Common myeloid progenitor, CD34-positive (primary cell): ENCODE data around the gene INO80.

ENCODE experiments used
- CTCF ChIA-PET: fragments of 350-600 bp; sonication (Branson Sonifier 250); formaldehyde crosslinking; loops from one replicate; lab custom pipeline; 2021; ENCODE audit warnings: antibody characterized with exemption; lab: Charles Lee
- POLR2A ChIA-PET: fragments of 350-600 bp; sonication (Branson Sonifier 250); formaldehyde crosslinking; loops from one replicate; lab custom pipeline; 2021; ENCODE audit warnings: antibody characterized with exemption; lab: Charles Lee
- DNase-seq, 3 donors: peaks; one replicate each; pipeline versions ENCODE4 v3.0.0 to v3.0.0-alpha.2; 2013
- H3K27ac ChIP-seq, 2 experiments: 1 replicate in 1 of 2; 2 replicates in 1 of 2; pipeline ENCODE4 v1.7.0; 2013; ENCODE audit warnings: inconsistent platforms in 2 of 2, low read length in 2 of 2, mild to moderate bottlenecking in 2 of 2, low read depth in 1 of 2, moderate library complexity in 1 of 2; ENCODE audit not compliant: severe bottlenecking in 2 of 2, insufficient read depth in 1 of 2, poor library complexity in 1 of 2
- H3K27me3 ChIP-seq, 5 experiments: replicated peaks in 2 of 5; 1 replicate in 3 of 5; 2 replicates in 2 of 5; pipeline versions ENCODE4 v1.6.1 to v1.7.0; 2013; ENCODE audit warnings: low read length in 4 of 5, mild to moderate bottlenecking in 2 of 5, moderate library complexity in 2 of 5, inconsistent platforms in 1 of 5; ENCODE audit not compliant: insufficient read depth in 5 of 5, control insufficient read depth in 4 of 5
- H3K36me3 ChIP-seq, 4 experiments: 1 replicate in 2 of 4; 2 replicates in 2 of 4; pipeline versions ENCODE4 v1.6.1 to v1.7.0; 2013; ENCODE audit warnings: low read length in 3 of 4, control low read depth in 1 of 4, mild to moderate bottlenecking in 1 of 4; ENCODE audit not compliant: control insufficient read depth in 4 of 4, insufficient read depth in 4 of 4
- H3K4me1 ChIP-seq, 4 experiments: 1 replicate in 3 of 4; 2 replicates in 1 of 4; pipeline versions ENCODE4 v1.6.1 to v1.7.1; 2013; ENCODE audit warnings: low read length in 3 of 4, mild to moderate bottlenecking in 3 of 4, control low read depth in 1 of 4, inconsistent platforms in 1 of 4, moderate library complexity in 1 of 4; ENCODE audit not compliant: control insufficient read depth in 4 of 4, insufficient read depth in 4 of 4; ENCODE audit errors: control extremely low read depth in 1 of 4
- H3K4me3 ChIP-seq, 7 experiments: 1 replicate in 4 of 7; 2 replicates in 3 of 7; pipeline versions ENCODE4 v1.5.1 to v1.7.0; 2013; ENCODE audit warnings: mild to moderate bottlenecking in 7 of 7, low read length in 6 of 7, moderate library complexity in 6 of 7, inconsistent platforms in 2 of 7, low read depth in 2 of 7, control low read depth in 1 of 7; ENCODE audit not compliant: insufficient read depth in 4 of 7, control insufficient read depth in 1 of 7; ENCODE audit errors: extremely low read depth in 1 of 7
- H3K9me3 ChIP-seq, 5 experiments: 1 replicate in 4 of 5; 2 replicates in 1 of 5; pipeline versions ENCODE4 v1.6.1 to v1.7.1; 2013; ENCODE audit warnings: low read length in 4 of 5, mild to moderate bottlenecking in 2 of 5, inconsistent platforms in 1 of 5, low read depth in 1 of 5, moderate library complexity in 1 of 5; ENCODE audit not compliant: control insufficient read depth in 4 of 5, insufficient read depth in 2 of 5; ENCODE audit errors: control extremely low read depth in 1 of 5
- WGBS: methylation state at CpG from one replicate; pipeline ENCODE4 v1.1.5; 2013; ENCODE audit not compliant: insufficient coverage; 5-methylcytosine and 5-hydroxymethylcytosine counted together

The INO80 gene

GRCh38 chr15:40988156-40988555, 127.9 kb downstream of the INO80 start:
- Histone ChIP-seq H3K9me3 (no peaks in the 10 kb centered on the region), H3K4me3 (no peak overlapping the region), H3K27ac (no peak overlapping the region), H3K36me3 (peaks cover 29 to 75% (median 60%) of the 10 kb centered on the region in 4 experiments), H3K4me1 (no peaks in the 10 kb centered on the region), H3K27me3 (no peaks in the 10 kb centered on the region)
- DNase-seq = no peak
- WGBS = 100% methylated on average over 1 of the region's 4 CpGs
- POLR2A ChIA-PET = no interaction called here
- CTCF ChIA-PET = interaction anchor here (1.0 to 1.3 kb wide), 4 partner anchors 12 to 93 kb away, joined by 3 to 4 read pairs (median 3); partner anchors contain the start of gene VPS18

DNA sequence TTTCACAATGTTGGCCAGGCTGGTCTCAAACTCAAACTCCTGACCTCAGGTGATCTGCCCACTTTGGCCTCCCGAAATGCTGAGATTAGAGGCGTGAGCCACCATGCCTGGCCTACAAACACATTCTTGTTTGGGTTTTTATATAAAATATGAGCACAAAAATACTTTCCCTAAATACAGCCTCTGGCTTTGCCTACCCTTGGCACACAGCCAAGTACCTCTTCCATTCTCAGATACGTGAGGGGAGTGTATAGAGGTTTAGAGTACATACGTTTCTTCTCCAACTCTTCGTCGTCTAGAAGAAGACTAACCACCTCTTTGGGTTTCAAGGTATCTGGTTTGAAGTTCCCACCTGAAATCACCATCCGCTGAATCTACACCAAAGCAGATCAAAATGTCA, 129.3 kb downstream of the INO80 start:
- no peaks in the 10 kb centered on the region for H3K9me3 ChIP-seq
- no peaks in the 10 kb centered on the region for H3K27me3 ChIP-seq
- no peak for DNase-seq
- no peaks in the 10 kb centered on the region for H3K4me1 ChIP-seq
- H3K4me3 ChIP-seq = no peak overlapping the region
- peaks cover 31 to 84% (median 65%) of the 10 kb centered on the region in 4 experiments for H3K36me3 ChIP-seq
- CTCF ChIA-PET = no interaction called here
- H3K27ac ChIP-seq = no peak overlapping the region
- 100% methylated on average over 1 of the region's 7 CpGs for WGBS
- POLR2A ChIA-PET = no interaction called here

GRCh38 chr15:40985541-40986330, 130.3 kb downstream of the INO80 start:
- POLR2A ChIA-PET = no interaction called here
- H3K4me3 ChIP-seq = no peak overlapping the region
- peaks cover 27 to 86% (median 68%) of the 10 kb centered on the region in 4 experiments for H3K36me3 ChIP-seq
- H3K27me3 ChIP-seq = no peaks in the 10 kb centered on the region
- no peak overlapping the region for H3K27ac ChIP-seq
- 90% methylated on average over 2 of the region's 6 CpGs for WGBS
- H3K4me1 ChIP-seq = no peaks in the 10 kb centered on the region
- no peaks in the 10 kb centered on the region for H3K9me3 ChIP-seq
- DNase-seq = no peak
- CTCF ChIA-PET = no interaction called here

- CTCF ChIA-PET = interaction anchor here (1.2 kb wide), 1 partner anchor 93 kb away, joined by 3 read pairs; no protein-coding TSS in a partner anchor
Observed at GRCh38 chr15:40984964-40985363, 131.1 kb downstream of the INO80 start.

DNA sequence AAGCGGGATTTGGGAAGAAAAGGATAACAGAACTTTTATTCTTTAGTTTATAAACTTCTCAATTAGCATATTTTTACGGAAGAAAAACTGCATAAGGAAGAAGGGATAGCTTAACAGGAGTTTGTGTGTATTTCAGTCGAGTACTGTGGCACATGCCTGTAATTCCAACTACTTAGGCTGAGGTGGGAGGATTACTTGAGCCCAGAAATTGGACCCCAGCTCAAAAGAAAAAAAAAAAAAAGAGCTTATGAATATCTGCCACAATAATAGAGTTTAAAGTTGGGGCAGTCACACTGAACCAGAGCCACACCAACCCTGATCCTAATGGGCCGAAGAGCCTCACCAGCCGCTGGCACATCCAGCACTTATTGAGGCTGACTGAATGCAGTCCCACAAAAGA, 131.7 kb downstream of the INO80 start:
- H3K4me3 ChIP-seq = no peak overlapping the region
- no peaks in the 10 kb centered on the region for H3K27me3 ChIP-seq
- WGBS = 100% methylated on average over 3 of the region's 5 CpGs
- no peak for DNase-seq
- H3K9me3 ChIP-seq = no peaks in the 10 kb centered on the region
- ChIA-PET POLR2A (interaction anchor here (0.6 kb wide), 1 partner anchor 35 kb away, joined by 6 read pairs; no protein-coding TSS in a partner anchor), CTCF (interaction anchor here (1.2 to 1.3 kb wide), 3 partner anchors 38 to 92 kb away, joined by 3 to 6 read pairs (median 3); no protein-coding TSS in a partner anchor)
- H3K27ac ChIP-seq = no peak overlapping the region
- H3K4me1 ChIP-seq = no peaks in the 10 kb centered on the region
- H3K36me3 ChIP-seq = peaks cover 37 to 87% (median 75%) of the 10 kb centered on the region in 4 experiments

More at GRCh38 chr15:40984964-40985363, 131.1 kb downstream of the INO80 start:
- WGBS = 94% methylated on average over 4 of the region's 4 CpGs
- Histone ChIP-seq H3K36me3 (peaks cover 32 to 86% (median 69%) of the 10 kb centered on the region in 4 experiments), H3K9me3 (no peaks in the 10 kb centered on the region), H3K4me3 (no peak overlapping the region), H3K27ac (no peak overlapping the region), H3K4me1 (no peaks in the 10 kb centered on the region), H3K27me3 (no peaks in the 10 kb centered on the region)
- POLR2A ChIA-PET = interaction anchor here (0.6 kb wide), 1 partner anchor 35 kb away, joined by 6 read pairs; no protein-coding TSS in a partner anchor
- DNase-seq = no peak

- no peak overlapping the region for H3K4me3 ChIP-seq
- no peaks in the 10 kb centered on the region for H3K27me3 ChIP-seq
- no peaks in the 10 kb centered on the region for H3K9me3 ChIP-seq
- peaks cover 48 to 96% (median 84%) of the 10 kb centered on the region in 4 experiments for H3K36me3 ChIP-seq
- no peak for DNase-seq
- H3K27ac ChIP-seq = no peak overlapping the region
- ChIA-PET POLR2A (no interaction called here), CTCF (interaction anchor here (1.1 to 1.9 kb wide), 7 partner anchors 28 to 203 kb away, joined by 3 to 5 read pairs (median 3); no protein-coding TSS in a partner anchor)
- WGBS = 95% methylated on average over 12 of the region's 13 CpGs
- H3K4me1 ChIP-seq = no peaks in the 10 kb centered on the region
Observed at GRCh38 chr15:40982855-40983254, 133.2 kb downstream of the INO80 start.

GRCh38 chr15:40981186-40981585, 134.9 kb downstream of the INO80 start:
- Histone ChIP-seq H3K9me3 (no peaks in the 10 kb centered on the region), H3K27ac (no peak overlapping the region), H3K4me1 (no peaks in the 10 kb centered on the region), H3K4me3 (no peak overlapping the region), H3K27me3 (no peaks in the 10 kb centered on the region), H3K36me3 (peaks cover 41 to 98% (median 80%) of the 10 kb centered on the region in 4 experiments)
- POLR2A ChIA-PET = no interaction called here
- DNase-seq = no peak
- 90% methylated on average over 2 of the region's 3 CpGs for WGBS
- CTCF ChIA-PET = interaction anchor here (0.6 to 1.3 kb wide), 2 partner anchors 16 to 35 kb away, joined by 3 to 4 read pairs; no protein-coding TSS in a partner anchor
